NCI-H2196 treated with DMSO at 0.1 percent for 48 hours (cell line): ENCODE measurements around the gene RANBP10.

Experiments used
- DNase-seq: peaks from one replicate; lab custom pipeline; 2025; ENCODE audit not compliant: unreplicated experiment; lab: John Stamatoyannopoulos, UW

Gene RANBP10

DNA sequence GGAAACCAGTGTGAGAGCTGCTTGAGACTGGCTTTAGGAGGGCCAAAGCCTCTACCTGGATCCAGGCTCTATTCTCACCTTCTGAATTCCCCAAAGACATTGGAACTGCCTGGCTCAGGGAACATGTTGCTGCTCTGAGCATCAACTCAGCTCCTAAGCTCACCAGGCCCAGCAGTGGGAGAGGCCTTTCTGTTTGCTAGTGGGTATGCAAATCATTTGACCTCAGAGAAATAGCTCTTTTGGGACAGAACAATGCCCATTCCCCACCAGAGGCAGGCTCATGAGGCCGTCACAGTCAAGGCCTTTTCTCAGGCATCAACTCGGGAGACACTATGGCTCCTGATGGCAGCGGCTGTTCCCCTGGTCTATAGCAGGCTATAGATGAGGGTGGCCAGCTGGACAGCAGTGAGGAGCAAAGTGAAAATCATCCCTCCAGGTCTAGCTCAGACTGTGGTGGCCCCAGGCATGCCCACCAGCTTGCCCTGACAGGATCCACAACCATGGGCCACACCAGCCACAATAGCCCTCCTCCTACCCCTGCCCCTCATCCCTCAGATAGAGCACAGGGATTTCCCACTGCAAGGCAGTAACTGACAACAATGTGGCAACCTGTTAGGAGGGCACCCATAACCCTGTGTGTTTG lies 56.8 kb downstream of the RANBP10 start:
- DNase-seq, result no peak

DNA sequence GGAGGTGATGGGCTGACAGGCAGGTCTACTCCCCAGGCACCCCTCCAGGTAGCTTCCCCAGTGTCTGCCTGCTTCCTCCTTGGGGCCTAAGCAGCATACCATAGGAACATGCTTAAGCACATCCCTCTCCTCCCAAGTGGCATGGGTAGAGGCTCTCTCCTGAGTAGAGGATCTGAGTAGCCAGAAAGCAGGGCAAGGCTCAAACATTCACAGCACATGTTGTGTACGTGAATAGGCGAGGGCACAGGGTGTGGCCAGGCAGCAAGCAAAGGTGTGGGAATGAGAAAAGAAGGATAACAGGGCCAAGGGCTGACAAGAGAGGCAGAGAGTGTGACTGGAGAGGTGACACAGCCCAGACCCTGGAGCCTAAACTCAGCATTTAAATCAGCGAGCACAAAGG lies 57.5 kb downstream of the RANBP10 start:
- DNase-seq, result no peak

DNA sequence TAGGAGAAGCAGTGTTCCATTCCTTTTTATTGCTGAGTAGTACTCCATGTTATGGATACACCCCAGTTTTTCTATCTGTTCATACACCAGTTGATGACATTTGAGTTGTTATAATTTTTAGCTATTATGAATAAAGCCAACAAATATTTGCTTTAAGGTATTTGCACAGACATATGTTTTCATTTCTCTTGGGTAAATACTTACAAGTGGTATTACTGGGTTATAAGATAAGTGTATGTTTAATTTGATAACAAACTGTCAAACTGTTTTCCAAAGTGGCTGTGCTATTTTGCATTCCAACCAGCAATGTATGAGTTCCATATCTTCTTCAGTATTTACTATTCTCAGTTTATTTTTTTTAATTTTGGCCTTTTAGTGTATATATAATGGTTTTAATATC lies 59.5 kb downstream of the RANBP10 start:
- no peak for DNase-seq

DNA sequence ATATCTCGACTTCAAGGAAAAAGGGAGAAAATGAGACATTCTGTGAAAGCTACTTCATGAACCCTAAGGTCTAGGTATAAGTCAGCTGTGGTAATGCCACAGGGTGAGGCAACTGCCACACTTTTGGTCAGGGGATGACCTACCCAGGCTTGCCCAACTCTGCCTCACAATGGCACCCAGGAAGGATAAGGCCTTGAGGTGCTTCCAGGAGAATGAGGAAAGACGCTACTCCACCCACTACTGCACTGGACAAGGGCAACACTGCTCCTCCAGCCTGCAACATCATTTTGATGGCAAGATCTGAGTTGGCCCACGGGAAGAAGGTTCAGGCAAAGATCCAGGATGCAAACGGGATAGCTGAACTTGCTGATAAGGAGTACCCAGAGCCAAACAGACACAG lies 65.2 kb downstream of the RANBP10 start:
- DNase-seq, result no peak

DNA sequence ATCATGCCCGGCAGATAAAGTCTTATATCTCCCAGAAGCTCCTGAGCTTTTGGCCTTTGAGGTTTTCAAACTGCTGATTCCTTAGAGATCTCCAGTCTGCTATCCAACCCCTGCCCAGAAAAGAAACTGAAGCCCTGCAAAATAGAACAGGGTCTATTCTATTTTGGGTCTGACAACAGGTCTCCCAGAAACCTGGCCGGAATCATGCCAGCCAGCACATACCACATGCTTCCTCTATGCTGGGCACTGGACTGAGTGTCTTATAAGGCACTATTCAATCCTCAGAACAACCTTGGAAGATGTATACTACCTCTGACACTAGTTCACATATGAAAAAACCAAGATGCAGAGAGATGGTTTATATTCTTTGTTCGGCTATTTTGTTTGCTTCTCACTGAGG lies 66.0 kb downstream of the RANBP10 start:
- DNase-seq, result no peak

DNA sequence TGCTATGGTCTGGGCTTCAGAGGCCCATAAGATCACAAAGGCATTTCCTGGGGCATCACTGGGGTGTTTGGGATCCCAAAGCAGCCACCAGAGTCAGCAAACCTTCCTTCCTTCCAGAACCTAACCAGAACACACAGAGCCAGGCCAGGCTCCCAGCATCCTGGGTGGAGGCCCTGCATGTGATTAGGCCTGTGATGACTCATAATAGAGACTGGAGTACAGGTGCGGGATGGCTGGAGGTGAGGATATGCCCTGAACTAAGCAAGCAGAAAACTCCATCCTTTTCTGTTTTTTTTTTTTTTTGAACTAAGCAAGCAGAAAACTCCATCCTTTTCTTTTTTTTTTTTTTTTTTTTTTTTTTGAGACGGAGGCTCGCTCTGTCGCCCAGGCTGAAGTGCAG lies 69.5 kb downstream of the RANBP10 start:
- DNase-seq, result no peak

DNA sequence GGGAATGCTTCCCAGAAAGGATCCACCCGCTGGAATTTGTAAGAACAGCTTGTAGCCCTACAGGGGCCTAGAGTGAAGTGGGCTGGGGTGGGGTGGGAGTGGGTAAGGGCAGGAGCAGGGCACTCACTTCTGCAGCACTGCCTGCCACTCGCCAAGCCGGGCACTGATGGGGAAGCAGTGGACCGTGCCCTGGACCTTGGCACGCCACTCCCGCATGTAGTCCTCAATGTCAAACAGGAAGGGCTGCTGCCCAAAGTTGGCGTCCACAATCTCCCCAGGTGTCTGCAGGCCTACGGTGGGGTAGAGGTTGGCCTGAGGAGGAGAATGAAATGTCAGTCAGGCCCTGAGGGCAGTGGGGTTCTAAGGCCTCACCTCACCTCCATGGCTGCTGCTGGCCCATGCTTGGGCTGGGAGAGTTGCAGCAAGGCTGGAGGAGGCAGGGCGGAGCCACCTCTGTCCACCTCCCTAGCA lies 71.6 kb downstream of the RANBP10 start:
- no peak for DNase-seq

DNA sequence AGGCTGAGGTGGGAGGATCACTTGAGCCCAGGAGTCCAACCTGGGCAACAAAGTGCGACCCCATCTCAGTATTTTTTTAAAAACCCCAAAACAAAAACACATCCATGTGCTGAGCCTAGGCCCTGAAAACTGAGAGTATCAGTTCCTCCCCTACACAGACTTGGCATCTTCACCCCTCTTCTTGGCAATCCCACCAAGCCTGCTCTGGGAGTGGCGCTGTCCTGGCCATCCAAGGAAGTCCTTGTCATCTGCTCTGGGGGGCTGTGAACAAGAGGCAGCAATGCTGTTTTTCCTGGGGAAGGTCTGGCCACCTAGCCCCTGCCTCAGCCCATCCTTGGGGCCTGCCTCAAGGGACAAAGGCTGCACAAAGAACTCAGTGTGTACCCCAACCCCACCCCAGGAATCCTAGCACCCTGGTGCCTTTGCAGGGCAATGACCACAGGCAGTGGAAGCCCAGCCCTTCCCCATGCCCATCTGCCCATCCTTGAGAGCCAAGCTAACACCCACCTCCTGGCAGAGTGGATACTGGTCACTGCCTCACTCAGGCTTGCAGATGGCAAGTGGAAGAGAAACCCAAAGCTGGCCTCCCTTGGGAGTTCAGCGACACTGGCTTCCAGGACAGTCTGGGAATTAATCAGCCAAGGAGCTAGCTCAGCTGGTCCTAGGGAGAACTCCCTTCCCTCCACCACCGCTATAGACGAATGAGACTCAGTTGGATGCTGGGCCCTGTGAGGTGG lies 72.5 kb downstream of the RANBP10 start:
- DNase-seq, result no peak

DNA sequence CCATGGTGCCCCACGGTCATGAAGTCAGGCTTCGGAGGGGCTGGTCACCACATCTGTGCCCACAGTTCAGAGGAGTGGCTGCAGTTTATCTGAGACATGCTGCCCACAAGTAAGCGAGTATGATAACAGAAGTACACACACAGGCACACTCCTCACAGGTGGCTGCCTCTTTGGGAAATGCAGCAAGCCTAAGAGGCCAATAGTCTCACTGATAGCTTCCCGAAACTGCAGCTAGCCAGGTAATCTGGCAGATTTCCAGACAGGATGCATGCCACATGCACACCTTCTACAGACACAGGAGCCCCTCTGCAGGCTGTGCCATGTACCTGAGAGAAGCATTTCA lies 74.6 kb downstream of the RANBP10 start:
- no peak for DNase-seq

DNA sequence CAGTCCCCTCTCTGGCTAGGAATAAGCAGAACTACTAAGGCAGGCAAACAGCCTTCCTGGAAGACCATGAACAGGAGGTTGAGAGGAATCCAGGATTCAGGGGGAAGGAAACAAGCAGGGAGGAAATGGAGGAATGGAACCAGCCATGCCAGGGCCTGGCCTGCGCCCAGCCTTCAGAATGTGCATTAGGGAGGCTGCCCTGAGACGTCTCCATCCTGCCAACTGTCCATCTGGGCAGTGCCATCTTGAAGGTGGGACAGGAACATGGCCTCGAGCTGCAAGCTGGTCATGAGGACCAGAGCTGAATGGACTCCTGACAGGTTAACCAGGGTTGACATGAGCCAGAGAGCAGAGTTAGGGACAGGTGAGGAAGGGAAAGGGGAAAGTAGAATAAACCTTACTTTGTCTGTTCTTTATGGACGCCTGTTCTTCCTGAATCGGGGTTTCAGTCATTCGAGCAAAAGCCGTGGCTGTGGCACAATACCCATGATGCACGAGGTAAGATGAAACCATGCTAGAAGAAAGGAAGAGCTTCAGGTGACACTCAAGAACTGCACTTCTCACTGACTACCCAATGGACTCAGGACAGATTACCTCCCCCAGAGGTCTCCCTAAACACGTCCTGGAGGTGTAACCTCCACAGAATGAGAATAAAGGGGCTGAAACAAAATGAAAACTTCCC lies 75.1 kb downstream of the RANBP10 start:
- no peak for DNase-seq

DNA sequence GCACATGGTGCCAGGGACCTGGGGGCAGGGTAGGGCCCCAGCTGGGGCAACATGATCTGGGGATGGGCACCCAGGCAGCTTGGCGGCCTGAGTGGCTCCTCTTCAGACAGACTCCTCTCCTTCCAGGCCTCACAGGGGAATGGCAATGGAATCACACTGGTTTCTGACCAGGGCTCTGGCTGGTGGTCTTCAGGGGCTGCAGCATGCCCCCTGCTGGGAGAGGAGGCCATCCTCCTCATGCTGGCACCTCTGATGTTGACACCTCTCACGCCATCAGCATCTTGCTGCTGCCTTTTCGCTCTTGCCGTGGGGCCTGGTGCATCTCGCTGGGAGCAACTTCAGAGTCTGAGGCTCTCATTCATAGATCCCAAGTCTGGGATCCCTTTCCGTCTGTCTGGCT lies 76.0 kb downstream of the RANBP10 start:
- no peak for DNase-seq

DNA sequence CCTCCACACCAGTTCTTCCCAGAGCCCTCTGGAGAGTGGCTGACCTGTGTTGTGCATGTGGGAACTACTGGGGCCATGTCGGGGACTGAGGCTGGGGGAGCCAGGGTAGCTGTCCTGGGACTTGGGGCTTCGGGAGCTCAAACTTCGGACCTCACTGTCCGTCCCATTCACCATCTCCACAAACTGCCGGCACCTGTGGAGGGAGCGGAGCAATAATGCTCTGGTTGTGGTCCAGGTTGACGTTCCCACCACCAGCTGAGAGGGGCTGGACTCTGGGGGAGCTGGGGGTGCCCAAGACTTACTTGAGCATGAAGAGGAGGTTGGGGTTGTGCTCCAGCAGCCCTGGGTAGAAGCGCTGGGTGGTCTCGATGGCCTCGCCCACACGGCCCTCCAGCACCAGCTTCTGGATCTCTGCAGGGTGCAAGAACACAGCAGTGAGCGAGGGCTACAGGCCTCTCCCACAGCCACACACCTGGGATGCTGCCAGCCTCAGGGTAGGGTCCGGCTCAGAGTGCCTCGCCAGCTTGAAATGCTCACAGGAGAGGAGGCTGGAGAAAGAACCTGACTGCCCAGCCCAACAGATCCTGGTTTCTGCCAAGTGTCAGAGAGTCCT lies 76.6 kb downstream of the RANBP10 start:
- no peak for DNase-seq

DNA sequence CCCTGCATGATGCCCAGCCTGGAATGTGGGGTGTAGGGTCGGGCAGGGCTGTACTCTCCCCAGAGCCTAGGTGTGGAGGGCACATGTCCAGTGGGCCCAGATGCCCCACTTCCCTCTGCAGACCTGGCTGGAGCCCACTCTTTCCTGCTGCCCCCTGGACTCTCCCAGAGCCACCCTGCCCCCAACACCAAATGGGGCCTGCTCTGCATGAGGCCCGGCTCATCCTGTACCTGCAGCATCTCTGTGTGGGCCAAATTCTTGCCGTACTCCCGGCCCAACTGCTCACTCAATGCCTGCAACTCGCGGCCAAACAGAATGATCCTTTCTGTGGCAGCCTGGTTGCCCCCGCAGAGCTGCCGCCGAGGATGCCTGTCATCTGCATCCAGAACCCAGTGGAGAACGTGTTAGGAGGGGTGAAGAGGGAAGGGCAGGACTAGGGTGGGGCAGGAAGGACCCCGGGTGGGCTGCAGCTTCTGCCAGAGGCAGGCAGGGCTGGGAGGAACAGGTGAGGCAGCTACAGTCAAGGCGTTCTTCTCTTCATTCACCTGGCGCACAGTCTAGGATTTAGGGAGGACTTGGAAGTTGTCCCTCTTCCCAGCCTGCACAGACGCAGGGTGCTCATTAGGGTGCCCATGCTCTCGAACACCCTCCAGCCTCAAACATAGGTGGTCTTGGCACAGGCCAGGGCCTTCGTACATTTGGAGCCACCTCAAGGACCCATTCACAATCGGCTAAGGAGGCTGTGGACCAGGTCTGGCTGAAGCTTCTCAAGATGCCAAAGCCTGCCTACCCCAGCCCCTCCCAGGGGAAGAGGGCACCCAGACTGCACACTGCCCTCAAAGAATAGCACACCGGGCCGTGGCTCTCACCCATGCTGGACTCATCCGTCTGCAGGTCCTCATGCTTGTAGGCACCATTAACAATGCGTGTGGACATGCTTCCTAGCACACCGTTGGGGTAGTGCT lies 78.6 kb downstream of the RANBP10 start:
- no peak for DNase-seq

DNA sequence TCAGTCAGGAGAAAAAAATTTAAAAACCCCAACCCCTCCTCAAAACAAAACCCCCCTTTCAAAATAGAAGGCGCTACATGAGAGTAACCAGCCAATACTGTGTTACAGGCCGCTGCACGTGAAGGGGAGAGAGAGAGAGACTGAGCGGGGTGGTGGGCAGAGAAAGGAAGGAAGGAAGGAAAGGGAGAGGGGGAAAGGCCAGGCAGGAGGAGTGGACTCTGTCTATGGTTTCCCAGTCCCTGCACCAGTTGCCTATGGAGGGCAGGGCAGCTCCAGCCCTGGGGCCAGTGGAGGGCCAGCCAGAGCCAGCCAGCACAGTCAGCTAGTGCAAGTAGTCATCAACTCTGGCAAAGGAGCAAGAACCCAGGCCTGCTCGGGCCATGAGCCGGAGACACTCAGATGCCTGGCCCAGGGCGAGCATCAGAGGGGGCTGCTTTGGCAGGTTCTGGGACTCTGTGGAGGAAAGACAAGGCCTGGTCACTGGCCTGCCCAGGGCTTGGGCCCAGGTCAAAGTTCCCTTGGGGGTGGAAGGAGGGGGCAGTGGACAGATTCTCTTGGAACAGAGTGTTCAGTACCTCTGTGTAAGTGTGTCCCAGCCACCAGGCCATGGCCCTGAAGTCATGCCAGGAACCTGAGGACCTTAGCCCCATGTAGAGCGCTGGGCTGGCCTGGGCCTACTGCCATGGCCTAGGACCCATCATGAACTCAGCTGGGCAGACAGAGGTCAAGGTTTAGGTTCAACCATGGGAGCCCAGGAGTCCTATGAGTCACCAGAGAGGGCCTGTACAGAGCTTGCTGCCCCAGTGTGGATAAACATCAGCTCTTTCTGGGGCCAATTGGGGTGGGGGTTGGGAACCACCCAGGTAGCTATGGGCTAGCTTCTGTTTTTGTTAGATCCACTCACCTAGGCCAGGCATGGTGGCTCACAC lies 80.0 kb downstream of the RANBP10 start:
- no peak for DNase-seq

DNA sequence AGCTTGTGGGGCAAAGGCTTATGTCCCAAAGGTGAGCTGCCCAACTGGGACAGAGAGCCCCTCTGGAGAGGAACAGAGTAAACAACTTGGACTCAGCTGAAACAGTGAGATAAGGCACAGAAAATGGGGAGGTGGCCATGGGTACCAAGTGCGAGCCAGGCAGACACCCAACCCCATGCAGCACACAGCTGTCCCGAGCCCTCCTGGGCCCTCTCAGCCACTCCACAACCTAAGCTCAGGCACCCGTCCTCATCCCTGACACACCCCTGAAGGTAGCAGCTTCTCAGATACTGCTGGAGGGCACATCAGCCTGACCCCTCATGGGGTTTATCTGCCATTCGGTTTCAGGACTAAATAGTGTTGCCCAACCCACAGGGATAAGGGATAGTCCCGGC lies 82.5 kb downstream of the RANBP10 start:
- no peak for DNase-seq

DNA sequence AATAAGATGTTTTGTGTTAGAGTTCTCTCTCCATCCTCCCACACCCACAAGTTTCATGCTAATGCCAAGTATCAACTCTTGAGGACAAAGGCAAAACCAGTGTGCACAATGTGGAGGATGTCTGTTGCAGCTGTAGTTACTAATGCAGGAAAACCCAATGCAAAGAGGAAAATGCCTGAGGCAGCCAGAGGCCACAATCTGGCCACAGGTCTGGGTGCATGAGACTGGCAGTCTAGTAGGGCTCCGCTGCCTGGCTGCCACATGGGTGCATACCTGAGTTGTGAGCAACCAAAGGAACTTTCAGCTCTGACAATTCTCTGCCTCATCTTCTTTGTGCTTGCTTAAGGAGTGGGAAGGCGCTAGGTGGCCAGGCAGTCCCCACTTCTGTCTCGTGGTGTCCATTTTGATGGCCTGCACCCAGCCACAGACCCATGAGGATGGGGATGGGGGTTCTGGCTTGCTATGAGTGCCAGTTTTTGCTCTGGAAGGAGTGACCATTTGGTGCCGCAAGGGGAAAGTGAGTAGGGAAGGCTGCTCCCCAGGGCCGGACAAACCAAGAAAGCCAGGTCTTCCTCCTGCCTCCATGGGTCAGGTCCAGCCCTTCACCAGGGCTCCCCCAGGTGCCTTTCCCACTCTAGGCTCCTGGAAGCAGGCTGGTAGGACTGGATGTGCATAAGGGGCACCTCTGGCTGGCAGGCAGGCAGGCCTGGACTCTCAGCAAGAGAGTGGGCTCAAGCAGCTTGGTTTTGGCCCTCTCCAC lies 83.0 kb downstream of the RANBP10 start:
- DNase-seq, result no peak

DNA sequence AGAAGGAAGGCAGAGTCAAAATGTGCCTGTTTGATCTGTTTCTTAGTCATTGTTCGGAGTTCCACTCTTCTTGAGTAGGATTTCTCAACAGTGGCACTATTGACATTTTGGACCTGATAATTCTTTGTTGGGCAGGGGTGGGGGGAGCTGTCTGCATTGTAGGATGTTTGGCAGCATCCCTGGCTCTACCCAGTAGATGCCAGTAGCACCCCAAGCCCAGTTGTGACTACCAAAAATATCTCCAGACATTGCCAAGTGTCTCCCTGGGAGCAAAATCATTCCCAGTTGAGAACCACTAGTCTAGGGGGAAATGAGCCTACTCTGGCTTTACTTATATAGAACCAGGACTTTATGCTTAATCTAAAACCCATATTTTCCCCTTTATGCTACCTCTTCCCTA lies 86.1 kb downstream of the RANBP10 start:
- DNase-seq, result no peak

DNA sequence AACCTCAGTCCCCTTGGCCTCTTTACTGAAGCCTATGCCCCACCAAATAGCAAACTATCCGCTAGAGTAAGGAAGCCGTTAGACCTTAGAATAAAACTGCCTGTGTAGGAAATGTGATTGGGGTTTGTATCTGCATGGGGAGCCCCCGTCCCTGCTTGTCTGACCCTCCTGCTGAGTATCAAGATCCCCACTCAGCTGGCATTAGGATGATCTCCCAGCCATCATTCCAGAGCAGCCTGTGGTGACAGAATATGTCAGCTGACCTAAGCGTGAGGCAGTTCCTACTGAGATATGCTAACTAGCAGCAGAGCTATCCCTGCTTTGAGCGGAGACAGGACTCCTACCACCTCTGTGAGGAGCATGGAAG lies 86.6 kb downstream of the RANBP10 start:
- DNase-seq, result no peak
